Adipocyte (in vitro differentiated cells): ENCODE data around the gene COL13A1.

Experiments used
- DNase-seq: peaks from one replicate; pipeline ENCODE4 v3.0.0-alpha.2; 2015; ENCODE audit warnings: low read depth
- H3K27me3 ChIP-seq: replicated peaks from 2 replicates; pipeline ENCODE4 v1.7.0; 2013; ENCODE audit warnings: mild to moderate bottlenecking, low read length, moderate library complexity; ENCODE audit not compliant: control insufficient read depth, insufficient read depth
- H3K36me3 ChIP-seq: 2 replicates; pipeline ENCODE4 v1.7.0; 2013; ENCODE audit warnings: low read length, mild to moderate bottlenecking, moderate library complexity; ENCODE audit not compliant: control insufficient read depth, insufficient read depth, severe bottlenecking
- H3K4me1 ChIP-seq: 2 replicates; pipeline ENCODE4 v1.7.0; 2013; ENCODE audit warnings: mild to moderate bottlenecking, low read length, moderate library complexity; ENCODE audit not compliant: control insufficient read depth, insufficient read depth
- H3K4me3 ChIP-seq: 2 replicates; pipeline ENCODE4 v1.7.0; 2013; ENCODE audit warnings: mild to moderate bottlenecking, low read length, moderate library complexity
- H3K9ac ChIP-seq: 2 replicates; pipeline ENCODE4 v1.7.0; 2013; ENCODE audit warnings: mild to moderate bottlenecking, low read length, moderate library complexity
- H3K9me3 ChIP-seq: 2 replicates; pipeline ENCODE4 v1.7.0; 2013; ENCODE audit warnings: mild to moderate bottlenecking, low read length, moderate library complexity; ENCODE audit not compliant: control insufficient read depth

COL13A1 gene

GRCh38 chr10:69914398-69915214, 112.9 kb downstream of the COL13A1 start:
- peak; percentile 88 for DNase-seq
- Histone ChIP-seq H3K27me3 (no peaks in the 10 kb centered on the region), H3K36me3 (no peaks in the 10 kb centered on the region), H3K4me1 (peaks cover 30% of the 10 kb centered on the region), H3K9me3 (no peaks in the 10 kb centered on the region), H3K9ac (no peak overlapping the region), H3K4me3 (no peak overlapping the region)

- H3K4me1 ChIP-seq: peaks cover 24% of the 10 kb centered on the region
- H3K27me3 ChIP-seq: no peaks in the 10 kb centered on the region
- no peak overlapping the region for H3K4me3 ChIP-seq
- DNase-seq: no peak
- H3K9ac ChIP-seq: no peak overlapping the region
- no peaks in the 10 kb centered on the region for H3K36me3 ChIP-seq
- no peaks in the 10 kb centered on the region for H3K9me3 ChIP-seq
Observed at GRCh38 chr10:69915215-69915560, 113.5 kb downstream of the COL13A1 start.

- peaks cover 15% of the 10 kb centered on the region for H3K4me1 ChIP-seq
- H3K36me3 ChIP-seq: no peaks in the 10 kb centered on the region
- no peak overlapping the region for H3K4me3 ChIP-seq
- H3K9me3 ChIP-seq: no peaks in the 10 kb centered on the region
- no peaks in the 10 kb centered on the region for H3K27me3 ChIP-seq
- H3K9ac ChIP-seq: no peak overlapping the region
- DNase-seq: no peak
Observed at GRCh38 chr10:69916118-69916517, 114.4 kb downstream of the COL13A1 start.

GRCh38 chr10:69918036-69918435, 116.3 kb downstream of the COL13A1 start:
- no peak overlapping the region for H3K4me3 ChIP-seq
- no peaks in the 10 kb centered on the region for H3K9me3 ChIP-seq

GRCh38 chr10:69919250-69919649, 117.5 kb downstream of the COL13A1 start:
- no peak for DNase-seq
- H3K9me3 ChIP-seq: no peaks in the 10 kb centered on the region
- H3K9ac ChIP-seq: no peak overlapping the region
- H3K27me3 ChIP-seq: no peaks in the 10 kb centered on the region
- H3K4me1 ChIP-seq: no peaks in the 10 kb centered on the region
- H3K4me3 ChIP-seq: no peak overlapping the region
- H3K36me3 ChIP-seq: no peaks in the 10 kb centered on the region

More at GRCh38 chr10:69918036-69918435, 116.3 kb downstream of the COL13A1 start:
- Histone ChIP-seq H3K9ac (no peak overlapping the region), H3K27me3 (no peaks in the 10 kb centered on the region), H3K36me3 (no peaks in the 10 kb centered on the region), H3K4me1 (no peaks in the 10 kb centered on the region)
- DNase-seq: no peak

GRCh38 chr10:69925111-69925510, 123.4 kb downstream of the COL13A1 start:
- peaks cover 3% of the 10 kb centered on the region for H3K27me3 ChIP-seq
- DNase-seq: no peak
- H3K36me3 ChIP-seq: no peaks in the 10 kb centered on the region
- no peak overlapping the region for H3K9ac ChIP-seq
- no peaks in the 10 kb centered on the region for H3K4me1 ChIP-seq
- H3K4me3 ChIP-seq: no peak overlapping the region
- no peaks in the 10 kb centered on the region for H3K9me3 ChIP-seq

GRCh38 chr10:69928339-69928738, 126.6 kb downstream of the COL13A1 start:
- H3K4me1 ChIP-seq: no peaks in the 10 kb centered on the region
- no peak for DNase-seq
- H3K9me3 ChIP-seq: no peaks in the 10 kb centered on the region
- no peak overlapping the region for H3K4me3 ChIP-seq
- no peaks in the 10 kb centered on the region for H3K36me3 ChIP-seq
- peaks cover 3% of the 10 kb centered on the region for H3K27me3 ChIP-seq
- no peak overlapping the region for H3K9ac ChIP-seq

- H3K4me3 ChIP-seq: no peak overlapping the region
- no peaks in the 10 kb centered on the region for H3K9me3 ChIP-seq
- DNase-seq: no peak
- H3K9ac ChIP-seq: no peak overlapping the region
- peaks cover 3% of the 10 kb centered on the region for H3K27me3 ChIP-seq
- H3K4me1 ChIP-seq: no peaks in the 10 kb centered on the region
- no peaks in the 10 kb centered on the region for H3K36me3 ChIP-seq
Observed at GRCh38 chr10:69929575-69929974, 127.9 kb downstream of the COL13A1 start.

GRCh38 chr10:69934768-69935167, 133.1 kb downstream of the COL13A1 start:
- no peaks in the 10 kb centered on the region for H3K36me3 ChIP-seq
- no peak overlapping the region for H3K9ac ChIP-seq
- H3K4me3 ChIP-seq: no peak overlapping the region
- no peaks in the 10 kb centered on the region for H3K27me3 ChIP-seq
- no peak for DNase-seq
- H3K4me1 ChIP-seq: no peaks in the 10 kb centered on the region
- no peaks in the 10 kb centered on the region for H3K9me3 ChIP-seq

- Histone ChIP-seq H3K9me3 (no peaks in the 10 kb centered on the region), H3K9ac (no peak overlapping the region), H3K4me1 (no peaks in the 10 kb centered on the region), H3K4me3 (no peak overlapping the region), H3K36me3 (no peaks in the 10 kb centered on the region), H3K27me3 (no peaks in the 10 kb centered on the region)
- DNase-seq: peak; percentile 19
Observed at GRCh38 chr10:69936091-69936490, 134.4 kb downstream of the COL13A1 start.

GRCh38 chr10:69938541-69938991, 136.9 kb downstream of the COL13A1 start:
- no peak for DNase-seq
- H3K9me3 ChIP-seq: no peaks in the 10 kb centered on the region
- no peaks in the 10 kb centered on the region for H3K4me1 ChIP-seq
- no peak overlapping the region for H3K9ac ChIP-seq
- H3K36me3 ChIP-seq: no peaks in the 10 kb centered on the region
- H3K27me3 ChIP-seq: no peaks in the 10 kb centered on the region
- H3K4me3 ChIP-seq: no peak overlapping the region

GRCh38 chr10:69939061-69939460, 137.4 kb downstream of the COL13A1 start:
- Histone ChIP-seq H3K36me3 (no peaks in the 10 kb centered on the region), H3K9ac (no peak overlapping the region), H3K9me3 (no peaks in the 10 kb centered on the region), H3K4me3 (no peak overlapping the region), H3K4me1 (no peaks in the 10 kb centered on the region), H3K27me3 (no peaks in the 10 kb centered on the region)
- no peak for DNase-seq
